NCI-H2196 treated with DMSO at 0.1 percent for 48 hours (cell line): ENCODE results near the gene OSBP2.
"Not testable (repeated sequence)": the region's sequence is repeated elsewhere in the genome, so short reads cannot be mapped to it uniquely, and the experiment has no call there.

Source experiments
- DNase-seq: peaks from one replicate; lab custom pipeline; 2025; ENCODE audit not compliant: unreplicated experiment; lab: John Stamatoyannopoulos, UW

OSBP2 gene

GRCh38 chr22:30754521-30754920, 59.8 kb downstream of the OSBP2 start:
- no peak for DNase-seq

GRCh38 chr22:30754971-30755758, 60.5 kb downstream of the OSBP2 start:
- DNase-seq = no peak

GRCh38 chr22:30755759-30756124, 61.1 kb downstream of the OSBP2 start:
- no peak for DNase-seq

GRCh38 chr22:30763815-30764673, 69.4 kb downstream of the OSBP2 start:
- DNase-seq = peak; percentile 9

GRCh38 chr22:30767661-30768060, 73.0 kb downstream of the OSBP2 start:
- no peak for DNase-seq

- no peak for DNase-seq
These were observed 76.0 kb downstream of the OSBP2 start for GRCh38 chr22:30770716-30771115.

GRCh38 chr22:30773919-30774318, 79.2 kb downstream of the OSBP2 start:
- DNase-seq = no peak

- no peak for DNase-seq
These were observed 79.9 kb downstream of the OSBP2 start for GRCh38 chr22:30774566-30774965.

GRCh38 chr22:30776476-30776875, 81.8 kb downstream of the OSBP2 start:
- DNase-seq = no peak

- not testable (repeated sequence) for DNase-seq
These were observed 82.5 kb downstream of the OSBP2 start for GRCh38 chr22:30777146-30777545.

- DNase-seq = no peak
These were observed 82.9 kb downstream of the OSBP2 start for GRCh38 chr22:30777587-30777986.

- no peak for DNase-seq
These were observed 83.6 kb downstream of the OSBP2 start for GRCh38 chr22:30778261-30778660.

GRCh38 chr22:30780026-30780425, 85.4 kb downstream of the OSBP2 start:
- DNase-seq = no peak

GRCh38 chr22:30781271-30781875, 86.7 kb downstream of the OSBP2 start:
- DNase-seq = no peak

- no peak for DNase-seq
These were observed 87.9 kb downstream of the OSBP2 start for GRCh38 chr22:30782613-30783012.

GRCh38 chr22:30783021-30783420, 88.3 kb downstream of the OSBP2 start:
- no peak for DNase-seq

- DNase-seq = no peak
These were observed 90.9 kb downstream of the OSBP2 start for GRCh38 chr22:30785527-30785926.

- no peak for DNase-seq
These were observed 95.7 kb downstream of the OSBP2 start for GRCh38 chr22:30790366-30790765.

- DNase-seq = no peak
These were observed 97.8 kb downstream of the OSBP2 start for GRCh38 chr22:30792456-30792855.

GRCh38 chr22:30795118-30795517, 100.4 kb downstream of the OSBP2 start:
- no peak for DNase-seq

GRCh38 chr22:30801695-30802094, 107.0 kb downstream of the OSBP2 start:
- no peak for DNase-seq
